DMS53 (cell line): ENCODE results near the gene RNU7-1.
"Not testable (repeated sequence)": the region's sequence is repeated elsewhere in the genome, so short reads cannot be mapped to it uniquely, and the experiment has no call there.

Experiments used
- DNase-seq: peaks from one replicate; lab custom pipeline; 2025; lab: John Stamatoyannopoulos, UW

The RNU7-1 gene

DNA sequence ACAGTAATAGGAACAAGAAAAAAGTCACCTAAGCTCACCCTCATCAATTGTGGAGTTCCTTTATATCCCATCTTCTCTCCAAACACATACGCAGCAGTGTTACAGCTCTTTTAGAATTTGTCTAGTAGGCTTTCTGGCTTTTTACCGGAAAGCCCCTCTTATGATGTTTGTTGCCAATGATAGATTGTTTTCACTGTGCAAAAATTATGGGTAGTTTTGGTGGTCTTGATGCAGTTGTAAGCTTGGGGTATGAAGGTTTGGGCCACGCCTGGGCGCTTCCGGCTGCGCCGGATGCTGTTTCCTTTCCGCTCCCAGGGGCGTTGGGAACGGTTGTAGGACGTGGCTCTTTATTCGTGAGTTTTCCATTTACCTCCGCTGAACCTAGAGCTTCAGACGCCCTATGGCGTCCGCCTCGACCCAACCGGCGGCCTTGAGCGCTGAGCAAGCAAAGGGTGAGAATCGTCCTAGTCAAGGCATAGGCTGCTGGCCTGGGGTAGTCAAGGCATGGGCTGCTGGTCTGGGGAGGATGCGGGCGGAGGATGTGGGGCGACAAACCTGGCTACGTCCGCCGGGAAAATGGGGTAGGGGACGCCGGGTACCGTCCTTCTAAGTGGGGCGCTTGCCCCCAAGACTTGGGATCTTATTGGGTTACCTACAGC is at the start of gene RNU7-1, which contains the start of gene C12orf57:
Gene RNU7-1 (plus strand): TSS at position 95 of the 659 bp plus-strand sequence.
Gene C12orf57 (plus strand): TSS at position 301 of the 659 bp plus-strand sequence. CDS start 100 bp downstream, at position 401.
- peak; percentile 98 for DNase-seq

DNA sequence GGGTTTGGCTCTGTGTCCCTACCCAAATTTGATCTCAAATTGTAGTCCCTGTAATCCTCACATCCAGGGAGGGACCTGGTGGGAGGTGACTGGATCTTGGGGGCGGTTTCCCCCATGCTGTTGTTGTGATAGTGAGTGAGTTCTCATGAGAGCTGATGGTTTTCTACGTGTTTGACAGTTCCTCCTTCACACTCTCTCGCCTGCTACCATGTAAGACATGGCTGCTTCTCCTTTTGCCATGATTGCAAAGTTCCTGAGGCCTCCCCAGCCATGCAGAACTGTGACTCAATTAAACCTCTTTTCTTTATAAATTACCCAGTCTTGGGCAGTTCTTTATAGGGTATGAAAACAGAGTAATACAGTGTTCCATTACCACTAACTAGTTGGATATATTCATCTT is 49.3 kb upstream of the RNU7-1 start:
- no peak for DNase-seq

DNA sequence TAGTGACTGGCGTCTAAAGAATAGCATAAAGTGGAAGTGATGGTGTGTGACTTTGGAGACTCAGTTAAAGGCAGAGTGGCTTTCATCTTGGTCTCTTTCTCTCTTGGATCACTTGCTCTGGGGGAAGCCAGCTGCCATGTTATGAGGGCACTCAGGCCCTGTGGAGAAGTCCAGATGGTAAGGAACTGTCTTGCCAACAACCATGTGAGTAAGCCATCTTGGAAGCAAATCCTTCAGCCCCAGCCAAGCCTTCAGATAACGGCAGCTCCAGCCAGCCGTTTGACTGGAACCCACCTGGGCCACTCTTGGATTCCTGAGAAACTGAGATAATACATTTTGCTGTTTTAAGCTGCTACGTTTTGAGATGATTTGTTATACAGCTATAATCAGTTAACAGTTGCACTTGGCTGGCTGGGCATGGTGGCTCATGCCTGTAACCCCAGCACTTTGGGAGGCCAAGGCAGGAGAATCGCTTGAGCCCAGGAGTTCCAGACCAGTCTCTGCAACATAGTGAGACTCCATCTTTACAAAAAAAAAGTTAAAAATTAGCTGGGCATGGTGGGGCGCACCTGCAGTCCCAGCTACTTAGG is 46.7 kb upstream of the RNU7-1 start:
- no peak for DNase-seq

DNA sequence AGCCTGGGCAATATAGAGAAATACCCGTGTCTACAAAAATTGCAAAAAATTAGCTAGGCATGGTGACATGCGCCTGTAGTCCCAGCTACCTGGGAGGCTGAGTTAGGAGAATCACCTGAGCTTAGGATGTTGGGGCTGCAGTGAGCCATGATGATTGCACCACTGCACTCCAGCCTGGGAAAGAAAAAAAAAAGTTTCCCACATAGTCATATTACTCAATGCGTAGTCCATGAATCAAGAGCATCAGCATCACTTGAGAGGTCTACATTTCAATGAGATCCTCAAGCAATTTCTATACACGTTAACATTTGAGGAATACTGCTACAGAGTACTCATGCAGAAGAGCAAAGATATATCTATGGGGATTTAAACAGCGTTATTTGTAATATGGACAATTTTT is 44.2 kb upstream of the RNU7-1 start:
- no peak for DNase-seq

DNA sequence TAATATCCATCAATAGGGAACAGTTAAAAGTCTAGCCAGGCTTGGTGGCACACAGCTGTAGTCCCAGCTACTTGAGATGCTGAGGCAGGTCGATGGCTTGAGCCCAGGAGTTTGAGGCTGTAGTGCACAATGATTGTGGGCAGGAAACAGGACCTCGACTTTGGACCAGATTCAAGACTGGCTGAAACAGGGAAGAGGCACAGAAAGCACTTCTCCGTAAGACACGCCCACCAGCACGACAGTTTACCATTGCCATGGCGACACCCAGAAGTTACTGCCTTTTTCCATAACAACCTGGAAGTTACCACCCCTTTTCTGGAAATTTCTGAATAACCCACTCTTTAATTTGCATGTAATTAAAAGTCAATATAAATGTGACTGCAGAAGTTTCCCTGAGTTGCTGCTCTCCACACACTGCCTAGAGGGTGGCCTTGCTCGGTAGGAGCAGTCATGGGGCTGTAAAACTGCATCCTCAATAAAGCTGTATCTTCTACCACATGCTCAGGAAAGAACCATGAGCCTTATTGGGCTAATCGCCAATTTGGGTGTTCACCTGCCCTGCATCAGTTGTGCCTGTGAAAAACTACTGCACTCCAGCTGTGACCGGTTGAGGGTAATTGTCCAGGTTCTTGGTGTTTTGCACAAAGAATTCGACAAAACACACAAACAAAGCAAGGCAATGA is 43.6 kb upstream of the RNU7-1 start:
- DNase-seq, result peak; percentile 75

DNA sequence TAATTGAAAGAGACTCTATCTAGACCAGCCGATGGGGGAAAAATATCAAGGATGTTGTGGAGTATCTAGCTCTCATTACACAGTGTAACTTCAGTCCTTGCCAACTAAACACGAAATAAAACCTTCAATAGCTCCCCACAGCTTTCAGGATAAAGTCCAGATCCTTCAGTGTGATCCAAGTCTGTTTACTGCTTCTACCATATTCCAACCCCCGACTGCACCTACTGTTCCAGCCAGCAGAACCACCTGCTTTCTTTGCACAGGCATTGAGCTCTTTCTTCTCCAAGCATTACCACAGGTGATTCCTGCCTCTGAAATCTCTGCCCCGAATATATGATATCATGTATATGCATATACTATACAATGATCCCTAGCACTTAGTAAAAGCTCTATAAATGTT is 41.2 kb upstream of the RNU7-1 start:
- no peak for DNase-seq

DNA sequence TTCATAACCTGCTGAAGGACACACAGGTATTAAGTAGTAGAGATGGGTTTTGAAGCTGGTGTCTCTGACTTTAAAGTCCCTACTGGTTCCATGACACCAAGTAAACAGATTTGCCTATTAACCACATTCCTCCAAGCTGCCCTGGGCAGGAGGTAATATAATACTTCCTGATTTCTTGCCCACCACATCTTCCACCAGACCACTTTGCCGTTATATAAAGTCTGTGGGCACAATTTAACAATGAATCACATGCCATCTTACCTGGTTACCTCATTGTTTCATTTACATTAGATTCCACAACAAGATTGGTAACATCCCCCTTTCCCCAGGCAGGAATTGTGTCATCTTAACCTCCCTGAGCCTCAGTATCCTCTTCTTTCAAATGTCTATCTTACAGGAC is 39.9 kb upstream of the RNU7-1 start:
- DNase-seq, result peak; percentile 60

DNA sequence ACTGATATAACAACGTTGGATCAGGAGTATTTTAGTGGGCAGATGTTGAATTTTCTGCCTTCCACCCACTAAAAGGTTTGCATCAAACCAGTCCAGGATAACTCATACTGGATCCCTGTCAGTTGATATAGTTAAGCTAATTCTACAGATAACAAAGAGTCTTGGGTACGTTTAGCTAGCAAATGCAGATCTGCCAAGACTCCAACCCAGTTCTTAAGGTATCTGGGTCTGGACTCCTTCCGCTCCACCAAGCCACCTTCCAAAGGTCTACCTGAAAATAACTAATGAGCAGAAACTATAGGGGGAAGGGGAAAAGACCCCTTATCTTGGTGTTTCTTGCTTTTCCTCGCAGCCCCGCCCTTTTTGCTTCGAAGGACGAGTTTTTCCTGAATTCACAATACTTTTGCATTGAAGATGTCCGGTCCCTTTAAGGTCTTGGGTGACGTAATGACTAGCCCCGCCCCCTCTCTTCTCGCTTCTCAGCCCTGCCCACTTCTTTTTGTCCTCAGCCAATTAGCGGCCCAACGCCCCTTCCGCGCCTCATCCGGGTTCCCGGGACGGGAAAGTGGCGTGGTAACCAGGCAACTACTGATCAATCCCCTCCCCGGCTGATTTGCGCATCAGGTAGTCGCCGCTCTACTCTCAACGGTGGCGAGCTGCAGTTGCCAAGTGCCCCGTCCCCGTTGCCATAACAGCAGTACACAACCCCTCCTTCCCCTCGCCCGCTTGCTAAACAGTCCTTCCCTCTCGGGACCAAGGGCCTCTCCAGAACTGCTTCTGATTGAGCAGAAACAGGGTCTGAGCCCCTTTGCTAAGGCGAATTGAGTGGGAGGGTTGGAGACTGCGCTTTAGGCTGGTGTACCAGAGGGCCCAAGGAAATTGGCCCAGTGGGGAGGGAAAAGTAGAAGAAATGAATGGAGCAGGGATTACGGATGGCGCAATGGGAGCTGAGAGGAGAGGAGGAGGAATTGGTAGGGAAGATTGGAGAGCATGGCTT is 39.0 kb upstream of the RNU7-1 start, which contains the start of gene LRRC23:
Gene LRRC23 (plus strand): TSS at position 543 of the 997 bp plus-strand sequence. CDS start 812 bp downstream, outside the sequence.
- DNase-seq, result peak; percentile 100

DNA sequence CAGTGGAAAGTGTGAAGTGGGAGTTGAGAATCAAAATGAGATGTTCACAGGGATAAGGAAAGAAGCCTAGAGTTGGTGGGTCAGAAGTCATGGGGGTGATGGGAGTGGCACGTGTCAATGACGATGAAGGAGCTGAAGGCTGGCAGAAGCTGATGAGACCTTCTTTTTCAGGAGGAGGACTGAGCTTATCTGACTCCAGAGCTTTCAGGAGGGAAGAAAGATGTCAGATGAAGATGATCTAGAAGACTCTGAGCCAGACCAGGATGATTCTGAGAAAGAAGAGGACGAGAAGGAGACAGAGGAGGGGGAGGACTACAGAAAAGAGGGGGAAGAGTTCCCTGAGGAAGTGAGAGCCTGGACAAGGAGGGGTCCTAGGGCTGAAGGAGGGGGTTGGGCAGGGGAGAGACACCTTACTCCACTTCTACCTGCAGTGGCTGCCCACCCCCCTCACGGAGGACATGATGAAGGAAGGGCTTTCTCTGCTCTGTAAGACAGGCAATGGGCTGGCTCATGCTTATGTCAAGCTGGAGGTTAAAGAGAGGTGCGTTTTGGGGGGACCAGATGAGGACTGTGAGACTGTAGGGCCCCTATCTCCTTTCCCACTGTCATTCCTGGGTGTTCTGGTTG is 38.1 kb upstream of the RNU7-1 start:
- no peak for DNase-seq

DNA sequence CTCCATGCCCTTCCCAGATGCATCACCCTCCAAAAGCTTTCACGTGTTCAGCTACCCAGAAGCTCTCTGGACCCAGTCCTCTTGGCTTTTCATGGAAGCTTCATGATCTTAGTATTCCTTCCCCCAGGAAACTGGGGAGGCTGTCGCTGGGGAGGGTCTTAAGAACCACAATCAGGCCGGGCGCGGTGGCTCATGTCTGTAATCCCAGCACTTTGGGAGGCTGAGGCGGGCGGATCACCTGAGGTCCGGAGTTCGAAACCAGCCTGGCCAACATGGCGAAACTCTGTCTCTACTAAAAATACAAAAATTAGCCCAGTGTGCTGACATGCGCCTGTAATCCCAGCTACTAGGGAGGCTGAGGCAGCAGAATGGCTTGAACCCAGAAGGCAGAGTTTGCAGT is 35.5 kb upstream of the RNU7-1 start:
- not testable (repeated sequence) for DNase-seq

DNA sequence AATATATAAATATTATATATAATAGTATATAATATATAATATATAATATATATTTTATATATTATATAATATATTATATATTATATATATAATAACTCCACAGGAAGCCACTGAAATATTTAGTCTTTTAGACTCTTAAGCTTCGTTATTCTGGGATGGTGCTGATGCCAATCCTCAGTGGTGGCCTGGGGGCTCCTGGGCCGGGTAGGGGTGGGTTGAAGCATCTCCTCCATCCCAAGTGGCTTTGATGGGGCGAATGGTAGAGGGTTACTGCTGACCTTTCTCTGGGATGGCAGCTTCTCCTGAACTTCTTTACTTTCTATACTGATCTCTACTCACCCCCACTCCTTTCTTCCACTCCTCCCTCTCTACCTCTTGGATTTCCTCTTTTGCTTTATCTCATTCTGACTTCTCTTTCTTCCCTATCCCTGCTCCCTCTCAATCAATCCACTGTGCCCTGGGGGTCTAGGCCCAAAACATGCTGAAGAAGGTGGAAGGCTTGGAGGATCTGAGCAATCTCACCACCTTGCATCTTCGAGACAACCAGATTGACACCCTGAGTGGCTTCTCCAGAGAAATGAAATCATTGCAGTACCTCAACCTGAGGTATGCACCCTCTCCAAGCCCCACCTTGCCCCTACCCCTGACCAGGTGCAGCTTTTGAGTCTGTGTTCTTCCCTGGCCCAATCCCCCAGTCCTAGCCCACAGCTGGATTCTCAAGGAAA is 34.0 kb upstream of the RNU7-1 start:
- DNase-seq, result no peak

DNA sequence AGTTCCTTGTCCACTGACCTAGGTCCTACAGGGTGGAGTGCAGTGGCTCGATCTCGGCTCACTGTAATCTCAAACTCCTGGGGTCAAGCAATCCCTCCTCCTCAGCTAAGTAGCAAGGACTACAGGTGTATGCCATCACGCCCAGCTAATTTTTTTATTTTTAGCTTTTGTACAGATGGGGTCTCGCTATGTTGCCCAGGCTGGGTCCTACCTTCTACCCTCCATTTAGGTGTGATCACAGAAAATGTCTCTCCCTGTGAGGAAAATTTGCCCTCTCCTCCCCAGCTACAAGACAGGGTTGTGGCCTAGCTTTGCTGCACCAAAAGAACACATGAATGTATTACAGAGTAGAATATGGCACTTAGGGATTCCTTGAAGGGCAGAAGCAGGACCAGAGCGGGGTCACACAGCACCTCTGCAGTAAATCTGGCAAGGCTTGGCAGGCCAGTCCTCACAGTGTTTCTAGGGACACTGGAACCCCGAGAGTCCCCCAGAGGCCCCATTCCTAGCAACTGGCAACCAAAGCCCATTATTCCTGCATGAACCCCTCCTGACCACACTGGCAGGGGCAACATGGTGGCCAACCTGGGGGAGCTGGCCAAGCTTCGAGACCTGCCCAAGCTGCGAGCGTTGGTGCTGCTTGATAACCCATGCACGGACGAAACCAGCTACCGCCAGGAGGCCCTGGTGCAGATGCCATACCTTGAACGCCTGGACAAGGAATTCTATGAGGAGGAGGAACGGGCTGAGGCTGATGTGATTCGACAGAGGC is 31.3 kb upstream of the RNU7-1 start:
- DNase-seq, result no peak

DNA sequence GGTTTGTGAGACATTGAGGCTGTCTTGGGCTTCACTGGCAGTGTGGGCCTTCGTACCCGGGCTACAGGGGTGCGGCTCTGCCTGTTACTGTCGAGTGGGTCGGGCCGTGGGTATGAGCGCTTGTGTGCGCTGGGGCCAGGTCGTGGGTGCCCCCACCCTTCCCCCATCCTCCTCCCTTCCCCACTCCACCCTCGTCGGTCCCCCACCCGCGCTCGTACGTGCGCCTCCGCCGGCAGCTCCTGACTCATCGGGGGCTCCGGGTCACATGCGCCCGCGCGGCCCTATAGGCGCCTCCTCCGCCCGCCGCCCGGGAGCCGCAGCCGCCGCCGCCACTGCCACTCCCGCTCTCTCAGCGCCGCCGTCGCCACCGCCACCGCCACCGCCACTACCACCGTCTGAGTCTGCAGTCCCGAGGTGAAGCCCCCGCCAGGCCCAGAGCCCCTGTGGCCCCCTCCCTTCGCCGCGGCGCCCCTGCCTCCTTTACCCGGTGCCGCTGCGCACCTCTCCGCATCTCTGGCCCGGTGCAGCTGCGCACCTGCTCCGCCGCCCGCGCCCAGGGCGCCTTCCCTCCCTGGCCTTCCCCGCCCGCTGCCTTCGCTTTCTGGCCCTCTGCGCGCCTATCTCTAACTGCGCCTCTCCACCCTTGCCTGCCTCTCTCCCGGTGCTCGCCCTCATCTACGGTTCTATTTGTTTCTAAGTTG is 29.2 kb upstream of the RNU7-1 start, which contains the start of gene ENO2:
Gene ENO2 (plus strand): TSS at position 335 of the 701 bp plus-strand sequence. CDS start 1,253 bp downstream, outside the sequence.
- peak; percentile 88 for DNase-seq

DNA sequence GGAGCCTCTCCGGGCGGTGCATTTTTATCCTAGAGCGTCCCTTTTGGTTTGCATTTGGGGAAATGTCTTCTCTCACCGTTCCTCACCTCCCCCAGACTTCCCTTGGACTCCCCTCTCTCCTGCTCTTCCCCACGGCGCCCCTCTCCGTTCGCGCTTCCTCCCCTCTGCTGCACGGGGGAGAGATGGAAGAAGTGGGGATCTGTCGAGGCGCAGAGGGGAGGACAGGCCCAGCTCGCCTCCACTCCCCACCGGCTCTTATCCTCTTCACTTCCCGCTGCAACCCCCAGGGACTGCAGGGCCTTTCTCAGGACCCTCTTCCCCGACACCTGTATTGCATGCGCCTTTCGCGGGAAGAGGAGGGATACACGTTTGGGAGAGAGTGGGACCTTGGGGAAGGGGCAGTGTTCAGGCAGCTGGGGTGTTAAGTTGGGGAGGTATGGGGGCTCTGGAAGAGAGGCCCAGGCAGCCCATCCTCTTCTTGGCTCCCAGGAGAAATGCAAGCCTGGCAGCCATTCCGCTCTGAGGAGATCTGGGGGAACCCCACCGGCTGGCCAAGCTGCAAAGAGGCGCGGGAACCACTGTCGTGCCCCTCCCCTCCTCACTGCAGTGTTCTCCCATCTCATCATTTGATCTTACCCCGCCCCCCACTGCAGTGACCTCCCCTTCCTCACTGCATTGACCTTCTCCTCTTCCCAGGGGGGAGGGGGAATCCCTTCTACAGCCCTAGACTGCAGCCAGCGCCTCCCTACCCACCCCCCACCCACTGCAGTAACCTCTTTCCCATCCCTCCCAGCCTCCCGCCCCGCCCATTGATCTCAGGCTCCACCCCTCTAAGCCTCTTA is 28.4 kb upstream of the RNU7-1 start:
- DNase-seq, result peak; percentile 65

DNA sequence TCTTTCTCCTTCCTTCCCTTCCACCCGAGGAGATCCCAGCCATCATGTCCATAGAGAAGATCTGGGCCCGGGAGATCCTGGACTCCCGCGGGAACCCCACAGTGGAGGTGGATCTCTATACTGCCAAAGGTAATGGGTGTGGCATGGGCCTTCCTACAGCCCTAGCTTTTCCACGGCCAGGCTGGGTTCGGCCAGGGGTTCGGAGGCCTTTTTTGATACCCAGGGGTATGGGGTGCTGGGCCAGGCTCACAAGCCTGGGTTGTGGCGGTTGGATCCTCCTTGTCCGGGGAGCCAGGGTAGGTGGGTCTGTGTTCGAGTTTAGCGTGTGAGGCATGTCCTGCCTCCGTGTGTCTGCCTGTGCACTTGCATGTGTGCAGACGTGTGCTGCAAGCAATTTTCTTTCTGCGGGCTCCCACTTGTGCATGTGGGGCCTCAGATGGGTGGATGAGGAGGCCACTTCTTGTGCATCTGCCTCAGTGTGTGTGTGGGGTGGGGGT is 27.8 kb upstream of the RNU7-1 start:
- no peak for DNase-seq

DNA sequence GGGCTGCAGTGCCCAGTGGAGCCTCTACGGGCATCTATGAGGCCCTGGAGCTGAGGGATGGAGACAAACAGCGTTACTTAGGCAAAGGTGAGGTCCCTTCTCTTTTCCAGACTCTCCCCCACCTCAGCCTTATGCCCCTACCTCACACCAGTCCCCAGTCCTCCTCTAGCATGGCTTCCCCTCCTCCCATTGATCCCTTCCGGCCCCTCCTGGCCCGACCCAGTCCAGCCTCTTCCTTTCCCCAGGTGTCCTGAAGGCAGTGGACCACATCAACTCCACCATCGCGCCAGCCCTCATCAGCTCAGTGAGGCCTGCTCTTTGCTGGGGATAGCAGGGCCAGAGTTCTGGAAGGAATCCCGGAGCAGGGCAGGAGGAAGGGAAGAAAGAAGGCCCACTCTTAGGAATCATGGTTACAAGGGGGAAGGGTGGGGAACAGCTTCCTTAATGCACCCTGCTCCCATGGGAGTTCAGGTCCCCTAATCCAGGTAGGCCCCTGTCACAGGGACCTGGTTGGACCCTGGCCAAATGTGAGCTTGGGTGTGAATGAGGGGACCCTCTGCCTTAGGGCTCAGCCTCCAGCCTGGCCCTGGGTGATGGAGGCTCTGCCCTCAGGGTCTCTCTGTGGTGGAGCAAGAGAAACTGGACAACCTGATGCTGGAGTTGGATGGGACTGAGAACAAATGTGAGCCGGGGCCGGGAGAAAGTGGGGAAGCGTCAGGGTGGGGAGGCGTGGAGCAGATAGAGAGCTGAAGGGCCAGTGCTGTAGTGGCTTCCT is 27.0 kb upstream of the RNU7-1 start:
- no peak for DNase-seq
